AG08395 (cell line): ENCODE measurements around the gene CRISP2.
"Not testable (repeated sequence)": the region's sequence is repeated elsewhere in the genome, so short reads cannot be mapped to it uniquely, and the experiment has no call there.

Experiments
- DNase-seq: peaks from one replicate; pipeline ENCODE4 v3.0.0; 2012; ENCODE audit warnings: mixed read lengths, low spot score

CRISP2 gene

GRCh38 chr6:49713346-49713745 is at the start of gene CRISP2:
TSS of gene CRISP2 (minus strand) at chr6:49713543. CDS start at chr6:49709196, 4,347 bp downstream.
- no peak for DNase-seq

DNA sequence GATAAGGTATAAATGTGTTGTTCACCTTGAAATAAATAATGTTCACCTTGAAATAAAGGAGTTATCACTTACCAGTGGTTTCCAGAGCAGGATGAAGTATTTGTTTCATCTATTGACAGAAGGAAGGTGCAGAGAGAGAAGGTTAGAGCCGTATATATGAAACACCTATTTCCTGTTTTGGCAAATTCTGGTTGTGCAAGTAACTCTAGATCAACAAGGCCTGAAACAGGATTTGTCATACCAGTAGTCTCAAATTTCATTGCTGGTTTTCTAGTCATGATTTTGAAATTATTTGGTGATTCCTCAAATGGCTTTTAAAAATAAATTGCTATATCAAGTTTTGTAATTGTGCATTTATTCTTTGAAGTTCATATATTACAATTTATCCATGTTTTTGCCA is 30.9 kb upstream of the CRISP2 start, which contains the start of gene CRISP3:
TSS of gene CRISP3 (minus strand) at position 130 of the 400 bp plus-strand sequence. CDS start at position 109, 21 bp downstream.
- no peak for DNase-seq

DNA sequence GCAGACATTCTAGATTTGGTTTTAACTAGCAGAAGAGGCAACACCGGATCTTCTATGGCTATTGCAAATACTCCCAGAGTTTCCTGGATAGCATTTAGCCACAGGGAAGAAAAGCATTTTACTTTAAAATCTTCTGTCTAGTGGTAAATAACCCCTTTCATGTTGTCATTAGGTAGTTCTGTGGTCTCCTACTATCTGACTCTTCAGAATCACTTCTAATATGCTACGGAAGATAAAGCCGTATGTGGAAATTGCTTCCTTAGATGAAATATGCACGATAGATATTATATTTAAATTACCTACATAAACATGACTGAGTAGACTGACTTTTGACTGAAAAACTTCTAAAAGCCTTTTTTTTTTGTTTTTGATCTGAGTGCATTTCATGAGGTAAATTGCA is 30.1 kb upstream of the CRISP2 start:
- DNase-seq, result no peak

DNA sequence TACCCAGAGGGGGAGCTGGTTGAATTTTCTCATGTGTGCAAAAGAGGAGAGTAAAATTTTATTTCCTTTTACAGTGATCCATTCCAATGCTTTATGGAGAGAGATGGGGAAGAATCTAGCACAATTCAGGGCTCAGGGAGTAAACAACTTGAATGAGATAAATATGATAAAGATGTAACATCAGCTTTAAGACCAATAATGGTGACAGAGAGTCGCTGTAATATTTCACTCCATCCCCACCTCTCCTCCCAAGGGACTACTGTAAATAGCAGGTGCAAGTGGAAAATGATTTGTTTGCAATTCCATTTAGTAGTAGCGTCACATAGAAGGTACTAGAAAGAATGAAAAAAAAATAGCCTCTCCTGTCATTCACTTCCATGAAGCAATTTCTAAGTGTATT is 26.1 kb upstream of the CRISP2 start:
- no peak for DNase-seq

DNA sequence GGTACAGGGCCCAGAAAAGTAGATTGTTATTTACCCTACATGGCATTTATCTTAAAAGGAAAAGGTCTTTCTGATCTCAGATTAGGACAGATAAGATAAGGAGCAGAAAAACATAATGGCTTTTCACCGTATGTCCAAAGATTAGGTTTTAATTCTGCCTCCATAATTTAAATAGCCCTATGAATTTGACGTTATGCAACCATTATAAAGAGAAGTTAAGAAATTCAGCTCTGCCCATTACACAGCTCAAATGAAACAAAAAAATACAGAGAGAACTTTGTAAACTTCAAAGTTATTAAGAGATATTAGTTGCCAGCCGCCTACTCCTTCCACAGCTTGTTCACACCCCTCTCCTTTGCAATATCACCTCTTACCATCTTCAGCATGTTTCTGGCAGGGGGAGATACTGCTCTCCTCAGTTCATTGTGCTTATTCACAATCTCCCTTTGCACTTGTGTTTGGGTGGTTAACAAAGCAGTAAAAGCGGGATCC is 22.7 kb upstream of the CRISP2 start:
- DNase-seq, result no peak

DNA sequence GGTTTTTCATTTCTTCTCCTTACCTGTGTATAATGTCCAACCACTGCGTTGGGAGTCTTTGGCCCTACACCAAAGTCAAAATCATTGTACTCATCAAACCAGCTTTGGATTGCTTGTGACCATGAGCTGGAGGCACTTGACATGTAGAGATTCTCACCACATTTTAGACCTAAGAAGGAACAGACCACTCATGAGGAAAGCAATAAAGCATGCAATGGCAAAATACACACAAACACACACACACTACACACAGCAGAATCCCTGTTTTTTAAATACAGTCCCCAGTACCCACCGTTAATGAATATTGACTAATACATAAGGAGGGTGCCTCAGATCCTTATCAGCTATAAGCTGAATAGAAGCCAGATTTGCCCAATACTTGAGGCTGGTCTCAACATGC is 20.3 kb upstream of the CRISP2 start:
- DNase-seq, result no peak

DNA sequence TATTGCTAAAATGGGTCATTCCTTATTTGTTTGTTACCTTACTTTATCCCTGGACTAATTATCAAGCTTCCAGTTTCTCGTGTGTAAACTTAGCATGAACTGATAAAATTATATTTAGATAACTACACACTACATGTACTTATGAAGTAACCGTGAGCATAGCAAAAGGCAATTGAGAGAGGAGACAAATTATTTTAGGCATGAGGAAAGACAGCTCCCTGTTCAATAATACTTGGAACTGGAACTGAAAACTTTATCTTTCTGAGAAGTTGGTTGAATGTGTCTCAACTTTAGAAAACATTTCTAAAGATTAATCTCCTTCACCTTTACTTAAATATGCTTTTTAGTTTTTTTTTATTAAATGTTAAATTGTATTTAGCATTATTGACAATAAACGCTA is 19.4 kb upstream of the CRISP2 start:
- DNase-seq, result no peak

DNA sequence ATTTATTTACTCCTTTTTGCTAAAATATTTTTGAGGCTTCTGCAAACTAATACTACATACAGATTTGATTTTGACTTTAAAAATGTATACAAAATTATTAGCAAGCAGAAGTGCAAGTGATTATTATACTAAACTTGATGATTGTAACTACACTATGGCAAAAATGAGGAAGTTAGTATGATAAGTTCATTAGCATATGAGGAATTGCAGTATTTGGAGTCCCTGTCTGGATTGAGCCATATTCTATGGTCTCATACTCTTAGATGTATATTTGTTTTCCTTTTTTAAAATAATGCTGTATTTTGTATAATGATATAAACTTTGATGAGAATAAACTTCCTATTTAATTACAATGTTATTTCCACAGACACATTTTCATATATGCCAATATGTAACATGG is 16.9 kb upstream of the CRISP2 start:
- DNase-seq, result no peak

GRCh38 chr6:49723917-49724316 is 10.6 kb upstream of the CRISP2 start:
- DNase-seq, result not testable (repeated sequence)

GRCh38 chr6:49721297-49721696 is 8.0 kb upstream of the CRISP2 start:
- DNase-seq, result no peak

DNA sequence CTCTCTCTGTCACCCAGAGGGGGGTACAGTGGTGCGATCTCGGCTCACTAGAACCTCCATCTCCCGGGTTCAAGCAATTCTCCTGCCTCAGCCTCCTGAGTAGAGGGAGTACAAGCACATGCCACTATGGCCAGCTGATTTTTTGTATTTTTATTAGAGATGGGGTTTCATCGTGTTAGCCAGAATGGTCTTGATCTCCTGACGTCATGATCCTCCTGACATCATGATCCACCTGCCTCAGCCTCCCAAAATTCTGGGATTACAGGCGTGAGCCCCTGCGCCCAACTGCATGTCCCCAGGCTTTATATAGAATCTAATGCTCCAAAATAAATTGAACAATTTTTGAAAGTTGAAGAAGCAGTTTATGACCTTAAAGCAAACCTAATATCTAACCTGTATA is 7.0 kb upstream of the CRISP2 start:
- DNase-seq, result no peak

DNA sequence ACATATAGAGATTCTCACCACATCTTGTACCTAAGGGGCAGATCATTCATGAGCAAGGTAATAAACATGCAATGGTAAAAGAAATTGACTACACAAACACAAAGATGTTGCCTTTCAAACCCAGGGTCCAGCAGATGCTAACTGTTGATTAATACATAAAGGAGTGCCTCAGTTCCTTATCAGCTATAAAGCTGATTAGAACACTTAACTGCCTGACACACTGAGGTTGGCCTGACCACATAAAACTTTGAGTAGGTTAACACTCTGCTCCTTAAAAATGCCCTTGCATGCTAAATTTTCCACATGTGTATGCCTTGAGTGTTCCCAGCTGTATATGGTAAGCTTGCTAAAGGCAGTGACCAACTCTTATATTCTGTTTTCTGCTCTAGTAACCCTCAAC is 14.9 kb downstream of the CRISP2 start:
- DNase-seq, result no peak

DNA sequence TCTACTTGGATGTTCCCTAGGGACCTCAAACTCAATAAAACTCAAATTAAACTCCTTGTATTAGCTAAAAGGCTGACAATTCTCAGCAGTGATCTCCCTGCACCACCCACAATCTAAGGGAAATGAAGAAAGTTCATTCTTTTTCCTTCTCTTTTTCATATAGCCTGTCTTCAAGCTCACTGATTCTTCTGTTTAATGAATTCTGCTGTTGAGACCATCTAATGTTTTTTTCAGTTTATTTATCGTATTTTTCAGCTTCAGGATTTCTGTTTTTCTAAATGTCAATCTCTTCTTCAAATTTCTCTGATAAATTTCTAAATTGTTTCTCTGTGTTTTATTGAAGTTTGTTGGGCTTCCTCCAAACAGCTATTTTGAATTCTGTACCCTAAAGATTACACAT is 19.8 kb downstream of the CRISP2 start:
- no peak for DNase-seq

GRCh38 chr6:49692534-49692933 is 20.8 kb downstream of the CRISP2 start:
- DNase-seq, result no peak

GRCh38 chr6:49676671-49677281 is 36.6 kb downstream of the CRISP2 start:
- DNase-seq, result no peak

DNA sequence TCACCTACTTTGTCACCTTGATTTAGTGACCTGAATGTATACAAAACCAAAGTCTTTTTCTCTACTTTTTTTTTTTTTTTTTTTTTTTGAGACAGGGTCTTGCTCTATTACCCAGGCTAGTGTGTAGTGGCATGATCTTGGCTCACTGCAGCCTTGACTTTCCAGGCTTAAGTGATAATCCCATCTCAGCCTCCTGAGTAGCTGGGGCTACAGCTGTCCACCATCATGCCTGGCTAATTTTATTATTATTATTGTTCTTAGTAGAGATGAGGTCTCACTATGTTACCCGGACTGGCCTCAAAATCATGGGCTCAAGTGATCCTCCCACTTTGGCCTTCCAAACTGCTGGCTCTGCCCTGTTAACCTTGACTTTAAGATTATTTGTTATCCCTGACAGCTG is 37.5 kb downstream of the CRISP2 start:
- DNase-seq, result no peak

DNA sequence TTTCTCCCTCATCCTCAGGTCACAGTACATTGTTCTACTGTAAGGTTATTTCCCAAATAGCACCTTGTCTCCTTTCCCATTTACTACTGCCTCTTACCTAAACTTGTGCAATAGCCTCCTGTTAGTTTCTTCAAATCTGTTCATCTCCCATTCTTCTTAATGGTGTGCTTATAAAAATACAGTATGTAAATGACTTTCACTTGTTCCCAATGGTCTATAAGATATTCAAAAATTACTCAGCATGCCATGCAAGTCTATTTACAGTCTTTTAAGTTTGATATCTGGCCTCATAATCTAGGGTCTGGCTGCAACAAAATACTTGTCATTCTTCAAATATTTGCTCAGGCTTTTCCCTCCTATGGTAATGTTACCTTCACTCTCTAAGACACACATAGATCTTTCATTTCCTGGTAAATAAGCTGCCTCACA is 45.2 kb downstream of the CRISP2 start:
- no peak for DNase-seq

GRCh38 chr6:49666930-49667757 is 46.2 kb downstream of the CRISP2 start:
- no peak for DNase-seq

DNA sequence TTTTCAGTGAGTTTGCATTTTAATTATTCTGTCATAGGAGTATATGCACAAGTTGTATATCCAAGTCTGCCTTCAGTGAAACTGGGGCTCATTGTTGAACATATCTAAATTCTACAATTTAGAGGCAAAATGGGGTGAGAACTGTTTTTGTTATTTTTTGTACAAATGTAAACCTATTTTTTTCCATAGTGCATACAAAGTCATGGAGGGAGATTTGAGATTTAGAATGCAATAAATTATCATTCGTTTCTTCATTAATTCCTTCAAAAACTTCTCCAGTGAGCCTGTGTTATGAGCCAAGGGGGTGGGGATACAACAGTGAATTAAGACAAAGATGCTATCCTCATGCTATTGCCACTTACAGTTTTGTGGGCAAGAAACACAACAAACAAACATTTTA is 46.9 kb downstream of the CRISP2 start:
- DNase-seq, result no peak

DNA sequence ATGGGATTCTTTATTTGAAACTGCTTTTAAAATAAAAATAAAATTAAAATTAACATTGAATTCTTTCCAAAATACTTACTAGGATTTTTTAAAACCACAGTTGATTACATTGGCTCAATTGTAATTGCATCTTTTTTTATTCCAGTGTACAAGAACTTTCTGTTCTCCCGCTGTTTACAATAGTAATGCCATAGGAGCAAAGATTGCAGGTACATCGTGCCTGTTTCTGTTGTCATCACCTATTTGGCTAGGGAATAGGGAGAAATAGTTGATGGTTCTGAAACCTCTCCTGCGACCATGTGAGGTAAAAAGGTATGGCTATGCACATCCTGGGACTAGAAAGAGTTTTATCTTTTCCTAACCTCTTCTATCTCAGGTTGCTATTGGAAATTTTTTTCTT is 48.5 kb downstream of the CRISP2 start:
- no peak for DNase-seq

DNA sequence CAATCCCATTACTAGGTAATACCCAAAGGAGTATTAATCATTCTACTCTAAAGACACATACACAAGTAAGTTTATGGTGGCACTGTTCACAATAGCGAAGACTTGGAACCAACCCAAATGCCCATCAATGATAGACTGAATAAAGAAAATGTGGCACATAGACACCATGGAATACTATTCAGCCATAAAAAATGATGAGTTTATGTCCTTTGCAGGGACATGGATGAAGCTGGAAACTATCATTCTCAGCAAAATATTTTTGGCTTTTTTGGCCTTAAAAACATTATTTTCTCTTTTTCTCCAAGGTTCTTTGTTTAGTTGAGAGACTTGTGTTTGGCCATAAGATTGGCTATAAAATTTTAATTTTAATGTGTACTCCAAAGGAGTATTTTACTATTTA is 49.3 kb downstream of the CRISP2 start:
- DNase-seq, result not testable (repeated sequence)

DNA sequence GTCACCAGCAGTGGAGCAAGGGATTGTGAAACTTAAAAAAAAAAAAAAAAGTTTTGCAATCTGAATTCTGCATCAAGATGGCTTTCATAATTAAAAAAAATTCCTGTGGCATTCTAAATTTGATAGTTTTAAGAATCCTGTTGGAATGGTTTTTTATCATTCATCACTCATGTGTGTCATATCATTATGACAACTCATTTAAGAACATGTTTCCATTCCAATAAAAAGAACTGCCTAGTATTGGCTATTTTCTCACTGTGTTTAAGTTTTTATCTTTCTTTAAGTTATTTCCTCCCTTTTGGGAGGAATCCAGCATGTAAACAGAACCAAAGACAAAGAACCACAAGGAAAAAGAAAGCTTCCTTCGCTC is 50.5 kb downstream of the CRISP2 start:
- DNase-seq, result no peak

- DNase-seq, result no peak
Observed at GRCh38 chr6:49662231-49662891, 51.0 kb downstream of the CRISP2 start.
